Upper lobe of left lung (tissue), 6 donors: ENCODE results near the gene PICALM. TPM values are rescaled to one million over a fixed set of nuclear protein-coding genes. Genes with fewer than 3 reads are reported as not detected.

ENCODE experiments used
- ATAC-seq, 2 donors: fragments of 200-7000 bp; cut with Tn5 transposase; one replicate each; pipeline ENCODE4 v1.9.1; 2022; ENCODE audit warnings: mild to moderate bottlenecking in 2 of 2, moderate library complexity in 2 of 2; ENCODE audit not compliant: low FRiP score in 2 of 2
- DNase-seq, 2 donors: peaks; one replicate each; pipeline ENCODE4 v3.0.0-alpha.2; 2019 to 2020
- H3K27ac ChIP-seq, 4 donors: fragments of 200-600 bp; sonication (generic); one replicate each; pipeline ENCODE4 v1.5.1; 2016 to 2019
- H3K27me3 ChIP-seq, 4 donors: fragments of 200-600 bp; sonication (generic); one replicate each; pipeline ENCODE4 v1.5.1; 2017 to 2019
- H3K36me3 ChIP-seq, 4 donors: fragments of 200-600 bp; sonication (generic); one replicate each; pipeline ENCODE4 v1.5.1; 2016 to 2019
- H3K4me1 ChIP-seq, 4 donors: fragments of 200-600 bp; sonication (generic); one replicate each; pipeline ENCODE4 v1.5.1; 2018 to 2019
- H3K4me3 ChIP-seq, 4 donors: fragments of 200-600 bp; sonication (generic); one replicate each; pipeline ENCODE4 v1.5.1; 2017 to 2019; ENCODE audit warnings: mild to moderate bottlenecking in 2 of 4, moderate library complexity in 1 of 4
- H3K9me3 ChIP-seq, 4 donors: fragments of 200-600 bp; sonication (generic); one replicate each; pipeline ENCODE4 v1.5.1; 2018 to 2019
- CTCF ChIP-seq, 6 experiments: fragments of 450-650 bp in 4 of 6; fragments of 200-600 bp in 2 of 6; sonication (generic) in 2 of 6; IDR thresholded peaks; one replicate each; pipeline ENCODE4 v1.5.1; 2016 to 2019; ENCODE audit warnings: antibody characterized with exemption in 6 of 6
- EP300 ChIP-seq, 4 donors: sonication (generic); formaldehyde crosslinking; IDR thresholded peaks; one replicate each; pipeline ENCODE4 v1.5.1; 2017; ENCODE audit warnings: antibody characterized with exemption in 4 of 4, control low read depth in 2 of 4
- POLR2A ChIP-seq, 4 donors: fragments of 450-650 bp; IDR thresholded peaks; one replicate each; pipeline ENCODE4 v1.5.1; 2016 to 2017; ENCODE audit warnings: antibody characterized with exemption in 4 of 4, mild to moderate bottlenecking in 2 of 4
- POLR2AphosphoS5 ChIP-seq, 2 donors: sonication (generic); formaldehyde crosslinking; IDR thresholded peaks; one replicate each; pipeline ENCODE4 v1.5.1; 2017; ENCODE audit warnings: antibody characterized with exemption in 2 of 2
- WGBS, 2 donors: methylation state at CpG; one replicate each; pipeline ENCODE4 v1.1.5; 2017 to 2018; 5-methylcytosine and 5-hydroxymethylcytosine counted together
- total RNA-seq, 6 donors: library from RNA; depleted of rRNA in 4 of 6; stranded (reverse); fragments of >200 nt in 4 of 6; gene quantifications; one replicate each; pipeline versions ENCODE4 v1.1.0 to v1.2.1, GENCODE V29; 2016 to 2021
- donor health status: DM: no; HTN: no; CAD: no; lungs with moderate emphysema.
- donor health status: DM: no; HTN: yes; CAD: no; lungs with severe emphysema.

PICALM gene
- total RNA-seq, 6 donors from 2014 or later: 144 to 294 (median 198) TPM

- H3K27me3 ChIP-seq: no peaks in the 10 kb centered on the region
- TF ChIP-seq EP300 (IDR thresholded peaks at IDR 0.05) (no peak), CTCF (IDR thresholded peaks at IDR 0.05) (no peak), POLR2A (IDR thresholded peaks at IDR 0.05) (no peak), POLR2AphosphoS5 (IDR thresholded peaks at IDR 0.05) (no peak)
- no peak overlapping the region for H3K4me3 ChIP-seq
- ATAC-seq (peak in 1 of 2 donors; percentile 57), DNase-seq (no peak)
- WGBS, 2 donors: 60 to 62% methylated on average over 4 of the region's 4 CpGs
- peaks cover 3 to 25% (median 9%) of the 10 kb centered on the region in 4 donors for H3K4me1 ChIP-seq
- H3K36me3 ChIP-seq: peaks cover 3 to 82% (median 32%) of the 10 kb centered on the region in 4 donors
- H3K27ac ChIP-seq: peak overlapping the region in 1 of 4 donors; percentile 27
- no peaks in the 10 kb centered on the region for H3K9me3 ChIP-seq
Measured at GRCh38 chr11:85974122-85974521, 94.8 kb downstream of the PICALM start.

GRCh38 chr11:85970593-85970992 is 98.3 kb downstream of the PICALM start:
- peaks cover 7 to 27% (median 13%) of the 10 kb centered on the region in 4 donors for H3K4me1 ChIP-seq
- H3K9me3 ChIP-seq: no peaks in the 10 kb centered on the region
- H3K27ac ChIP-seq: peak overlapping the region in 2 of 4 donors; percentile 27 to 29
- H3K27me3 ChIP-seq: no peaks in the 10 kb centered on the region
- no peak for DNase-seq
- ATAC-seq: no peak
- no peak for TF ChIP-seq CTCF (IDR thresholded peaks at IDR 0.05)
- TF ChIP-seq POLR2AphosphoS5 (IDR thresholded peaks at IDR 0.05): no peak
- no peak for TF ChIP-seq POLR2A (IDR thresholded peaks at IDR 0.05)
- no peak for TF ChIP-seq EP300 (IDR thresholded peaks at IDR 0.05)
- no peak overlapping the region for H3K4me3 ChIP-seq
- WGBS, 2 donors: 83 to 90% methylated on average over 5 of the region's 5 CpGs
- peaks cover 3 to 81% (median 37%) of the 10 kb centered on the region in 4 donors for H3K36me3 ChIP-seq

GRCh38 chr11:85967457-85967856 is 101.4 kb downstream of the PICALM start:
- Histone ChIP-seq H3K36me3 (peaks cover 8 to 79% (median 41%) of the 10 kb centered on the region in 4 donors), H3K27me3 (no peaks in the 10 kb centered on the region), H3K27ac (no peak overlapping the region), H3K4me1 (peaks cover 7 to 21% (median 13%) of the 10 kb centered on the region in 4 donors), H3K4me3 (no peak overlapping the region), H3K9me3 (no peaks in the 10 kb centered on the region)
- DNase-seq (no peak), ATAC-seq (no peak)
- TF ChIP-seq CTCF (IDR thresholded peaks at IDR 0.05) (no peak), POLR2AphosphoS5 (IDR thresholded peaks at IDR 0.05) (no peak), EP300 (IDR thresholded peaks at IDR 0.05) (no peak)
- 71 to 74% methylated on average over 5 of the region's 5 CpGs for WGBS, 2 donors

- no peaks in the 10 kb centered on the region for H3K9me3 ChIP-seq
- DNase-seq (no peak), ATAC-seq (peak in 1 of 2 donors; percentile 42)
- WGBS, 2 donors: 91 to 95% methylated on average over 2 of the region's 2 CpGs
- no peak overlapping the region for H3K27ac ChIP-seq
- H3K4me3 ChIP-seq: no peak overlapping the region
- H3K27me3 ChIP-seq: no peaks in the 10 kb centered on the region
- TF ChIP-seq POLR2A (IDR thresholded peaks at IDR 0.05): no peak
- no peak for TF ChIP-seq EP300 (IDR thresholded peaks at IDR 0.05)
- TF ChIP-seq CTCF (IDR thresholded peaks at IDR 0.05): no peak
- TF ChIP-seq POLR2AphosphoS5 (IDR thresholded peaks at IDR 0.05): no peak
- H3K4me1 ChIP-seq: peaks cover 7 to 25% (median 15%) of the 10 kb centered on the region in 4 donors
- H3K36me3 ChIP-seq: peaks cover 8 to 77% (median 36%) of the 10 kb centered on the region in 4 donors
Measured at GRCh38 chr11:85965202-85965601, 103.7 kb downstream of the PICALM start.

- no peaks in the 10 kb centered on the region for H3K27me3 ChIP-seq
- WGBS, 2 donors: 82 to 87% methylated on average over 5 of the region's 5 CpGs
- DNase-seq: no peak
- TF ChIP-seq EP300 (IDR thresholded peaks at IDR 0.05) (no peak), POLR2AphosphoS5 (IDR thresholded peaks at IDR 0.05) (no peak), CTCF (IDR thresholded peaks at IDR 0.05) (no peak), POLR2A (IDR thresholded peaks at IDR 0.05) (no peak)
- no peak overlapping the region for H3K27ac ChIP-seq
- H3K9me3 ChIP-seq: no peaks in the 10 kb centered on the region
- H3K4me1 ChIP-seq: peaks cover 0 to 9% (median 0%) of the 10 kb centered on the region in 4 donors
- ATAC-seq: no peak
- H3K36me3 ChIP-seq: peaks cover 17 to 88% (median 44%) of the 10 kb centered on the region in 4 donors
- no peak overlapping the region for H3K4me3 ChIP-seq
Measured at GRCh38 chr11:85961930-85962363, 106.9 kb downstream of the PICALM start.
